ENCODE measurements around the gene PRKG1. TPM values are rescaled to one million over a fixed set of nuclear protein-coding genes. Genes with fewer than 3 reads are reported as not detected.

Gene PRKG1
- total RNA-seq, 1 donor from 2014 or later, result 50.2 TPM

- no peak for DNase-seq (ENCODE audit: low spot score in 2 of 2)
- H3K36me3 ChIP-seq, result no peaks in the 10 kb centered on the region
- H3K4me3 ChIP-seq, result no peak overlapping the region
- no peak for TF ChIP-seq CTCF (IDR thresholded peaks at IDR 0.05)
- H3K27ac ChIP-seq, result peak overlapping the region; percentile 12 to 62
- intact Hi-C loops (cut with DNase I), result no loop called here
- H3K9me3 ChIP-seq, result no peaks in the 10 kb centered on the region
- peaks cover 0 to 10% of the 10 kb centered on the region in 2 donors for H3K4me1 ChIP-seq
- H3K27me3 ChIP-seq, result no peaks in the 10 kb centered on the region
Observed at GRCh38 chr10:51171946-51172345, 97.7 kb downstream of the PRKG1 start.

DNA sequence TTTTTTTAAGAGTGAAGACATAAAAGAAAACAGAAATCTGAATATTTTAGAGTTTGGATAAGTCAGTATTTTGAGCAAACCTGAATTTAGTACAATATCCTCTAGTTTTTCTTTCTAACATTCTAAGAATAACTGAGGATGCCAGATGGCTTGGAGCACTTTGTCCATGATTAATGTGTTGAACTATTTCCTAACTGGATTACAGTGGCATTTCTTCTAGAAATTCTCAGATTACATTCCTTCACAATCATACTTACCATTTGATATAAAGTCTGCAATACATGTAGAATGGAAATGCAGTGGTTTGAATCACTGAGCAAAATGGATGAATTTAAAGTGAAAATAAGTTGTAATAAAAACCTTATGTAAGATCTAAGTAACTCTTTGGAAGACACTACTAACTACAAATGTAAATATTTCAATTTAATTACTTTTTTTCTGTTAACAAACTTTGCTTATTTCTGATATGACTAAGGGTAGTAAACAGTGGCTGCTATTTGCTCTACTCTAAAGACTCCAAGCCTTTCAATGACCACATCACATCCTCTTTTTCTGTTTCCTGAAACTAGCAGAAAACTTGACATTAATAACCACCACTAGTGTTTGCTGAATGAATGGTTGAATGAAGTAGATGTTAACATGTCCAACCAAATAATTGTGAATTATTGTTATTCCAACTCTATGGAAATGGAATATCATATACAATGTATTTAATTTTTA lies 102.8 kb downstream of the PRKG1 start:
- no peak overlapping the region for H3K4me3 ChIP-seq
- peak overlapping the region in 1 of 2 donors; percentile 44 for H3K27ac ChIP-seq

DNA sequence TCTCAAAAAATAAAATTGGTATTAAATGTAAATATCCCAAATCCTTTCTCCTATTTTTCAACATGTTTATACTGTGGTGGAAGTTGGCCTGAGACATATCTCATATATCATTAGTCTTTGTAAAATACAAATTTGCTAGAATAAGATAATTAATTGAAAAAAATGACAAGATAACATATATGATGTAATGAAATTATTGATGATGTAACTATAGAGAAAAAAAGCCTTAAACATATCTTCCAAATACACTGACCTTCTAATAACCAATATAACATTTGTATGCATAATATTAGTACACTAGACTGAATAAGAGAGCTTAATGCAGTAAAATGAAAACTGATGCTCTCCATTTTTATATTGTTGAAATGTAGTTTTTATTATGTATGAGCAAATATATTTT lies 104.3 kb downstream of the PRKG1 start:
- Histone ChIP-seq H3K36me3 (no peaks in the 10 kb centered on the region), H3K4me3 (no peak overlapping the region), H3K9me3 (no peaks in the 10 kb centered on the region), H3K27ac (no peak overlapping the region), H3K4me1 (peaks cover 0 to 24% of the 10 kb centered on the region in 2 donors), H3K27me3 (no peaks in the 10 kb centered on the region)
- intact Hi-C loops (cut with DNase I), result no loop called here
- DNase-seq (ENCODE audit: low spot score in 2 of 2), result no peak
- no peak for TF ChIP-seq CTCF (IDR thresholded peaks at IDR 0.05)

More for the DNA sequence above, 102.8 kb downstream of the PRKG1 start:
- H3K9me3 ChIP-seq, result no peaks in the 10 kb centered on the region
- no peaks in the 10 kb centered on the region for H3K36me3 ChIP-seq
- intact Hi-C loops (cut with DNase I), result no loop called here
- DNase-seq (ENCODE audit: low spot score in 2 of 2), result no peak
- no peaks in the 10 kb centered on the region for H3K27me3 ChIP-seq
- TF ChIP-seq CTCF (IDR thresholded peaks at IDR 0.05), result no peak
- peaks cover 0 to 15% of the 10 kb centered on the region in 2 donors for H3K4me1 ChIP-seq

DNA sequence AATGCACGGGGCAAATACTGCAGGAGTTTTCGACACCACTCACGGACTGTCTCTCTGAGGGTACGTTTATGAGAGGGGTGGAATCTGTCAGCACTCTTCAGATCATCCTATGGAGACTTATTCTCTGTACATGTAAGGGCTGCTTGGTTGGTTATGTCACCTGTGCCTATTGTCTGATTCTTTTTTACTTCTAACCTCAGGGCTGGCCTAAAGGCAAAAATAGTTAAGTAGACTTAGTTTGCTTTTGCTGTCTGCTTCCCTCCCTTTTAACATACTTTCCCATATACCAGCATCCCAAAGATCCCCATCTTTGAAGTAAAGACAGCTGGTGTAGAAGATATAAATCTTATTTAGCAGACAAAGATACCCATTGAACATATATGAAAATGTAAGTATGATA lies 105.9 kb downstream of the PRKG1 start:
- Histone ChIP-seq H3K27me3 (no peaks in the 10 kb centered on the region), H3K36me3 (no peaks in the 10 kb centered on the region), H3K9me3 (no peaks in the 10 kb centered on the region), H3K4me3 (no peak overlapping the region), H3K4me1 (peaks cover 0 to 24% of the 10 kb centered on the region in 2 donors), H3K27ac (peak overlapping the region in 1 of 2 donors; percentile 10)
- no peak for TF ChIP-seq CTCF (IDR thresholded peaks at IDR 0.05)
- intact Hi-C loops (cut with DNase I), result no loop called here
- DNase-seq (ENCODE audit: low spot score in 2 of 2), result no peak

- TF ChIP-seq CTCF (IDR thresholded peaks at IDR 0.05), result no peak
- no peak for DNase-seq (ENCODE audit: low spot score in 2 of 2)
- H3K27ac ChIP-seq, result no peak overlapping the region
- intact Hi-C loops (cut with DNase I), result no loop called here
- H3K9me3 ChIP-seq, result no peaks in the 10 kb centered on the region
- peaks cover 0 to 24% of the 10 kb centered on the region in 2 donors for H3K4me1 ChIP-seq
- no peaks in the 10 kb centered on the region for H3K36me3 ChIP-seq
- H3K4me3 ChIP-seq, result no peak overlapping the region
- no peaks in the 10 kb centered on the region for H3K27me3 ChIP-seq
Observed at GRCh38 chr10:51183783-51184182, 109.5 kb downstream of the PRKG1 start.
